K562 (cell line): ENCODE measurements around the gene SLC6A7.

Experiments used
- BRCA1 ChIP-seq, 2 experiments: fragments of 450-650 bp in 1 of 2; sonication (generic) in 1 of 2; formaldehyde crosslinking in 1 of 2; IDR thresholded peaks; 2 replicates each; pipeline versions ENCODE4 v1.5.0 to v1.6.1; 2017 to 2020; ENCODE audit warnings: mild to moderate bottlenecking in 1 of 2, missing genetic modification reagents in 1 of 2
- MITF ChIP-seq: IDR thresholded peaks from 2 replicates; pipeline ENCODE4 v1.6.1; 2014; ENCODE audit warnings: antibody characterized with exemption
- RAD21 ChIP-seq, 2 experiments: fragments of 250-450 bp in 1 of 2; fragments of 450-650 bp in 1 of 2; sonication (Bioruptor Pico) in 1 of 2; formaldehyde crosslinking in 1 of 2; IDR thresholded peaks in 1 of 2; conservative IDR thresholded peaks in 1 of 2; 2 replicates each; pipeline versions ENCODE4 v1.4.0 to v1.8.0; 2020 to 2022; ENCODE audit warnings: mild to moderate bottlenecking in 2 of 2, moderate library complexity in 1 of 2

GRCh38 chr5:150148117-150148927, 41.5 kb upstream of the SLC6A7 start:
- TF ChIP-seq BRCA1 (IDR thresholded peaks at IDR 0.05) (no peak), BRCA1 (CRISPR knock-in tag; IDR thresholded peaks at IDR 0.05) (no peak), RAD21 (CRISPR knock-in tag; conservative IDR thresholded peaks at IDR 0.05 in 1 of 2, IDR thresholded peaks at IDR 0.05 in 1 of 2) (no peak), MITF (no peak)
